Hematopoietic multipotent progenitor cell treated with erythropoietin and hydrocortisone succinate and interleukin-3 and kit ligand, for 4 days (in vitro differentiated cells): ENCODE results near the gene SPON2.
A peak's percentile ranks its signal among the peaks of the same experiment; 100 is the strongest.

ENCODE experiments used
- DNase-seq: peaks from one replicate; pipeline ENCODE4 v3.0.0-alpha.2; 2015

SPON2 gene

GRCh38 chr4:1208266-1208961, 36.0 kb upstream of the SPON2 start:
- DNase-seq = no peak

GRCh38 chr4:1207603-1208265, 35.4 kb upstream of the SPON2 start:
- DNase-seq = no peak

- DNase-seq = no peak
Measured at GRCh38 chr4:1207157-1207470, 34.7 kb upstream of the SPON2 start.

GRCh38 chr4:1206299-1207156, 34.1 kb upstream of the SPON2 start:
- DNase-seq = no peak

GRCh38 chr4:1205586-1206298, 33.4 kb upstream of the SPON2 start:
- DNase-seq = no peak

GRCh38 chr4:1204828-1205585, 32.6 kb upstream of the SPON2 start:
- DNase-seq = no peak

GRCh38 chr4:1204286-1204827, 32.0 kb upstream of the SPON2 start:
- DNase-seq = no peak

- no peak for DNase-seq
Measured at GRCh38 chr4:1203026-1203616, 30.7 kb upstream of the SPON2 start.

- DNase-seq = no peak
Measured at GRCh38 chr4:1202526-1203011, 30.2 kb upstream of the SPON2 start.

- peak; percentile 89 for DNase-seq
Measured at GRCh38 chr4:1201851-1202525, 29.6 kb upstream of the SPON2 start.

GRCh38 chr4:1200425-1201035, 28.1 kb upstream of the SPON2 start:
- DNase-seq = peak; percentile 53

- no peak for DNase-seq
Measured at GRCh38 chr4:1199556-1200331, 27.4 kb upstream of the SPON2 start.

GRCh38 chr4:1198098-1198844, 25.9 kb upstream of the SPON2 start:
- no peak for DNase-seq

- DNase-seq = no peak
Measured at GRCh38 chr4:1196421-1197183, 24.2 kb upstream of the SPON2 start.

GRCh38 chr4:1195891-1196401, 23.6 kb upstream of the SPON2 start:
- DNase-seq = no peak

GRCh38 chr4:1195109-1195671, 22.8 kb upstream of the SPON2 start:
- DNase-seq = no peak
